Stimulated activated naive CD4-positive, alpha-beta T cell treated with Interleukin-2 at 50 U/mL for 16 hours (primary cell): ENCODE results near the gene SERPINB6.
"Not testable (repeated sequence)": the region's sequence is repeated elsewhere in the genome, so short reads cannot be mapped to it uniquely, and the experiment has no call there.

Experiments
- DNase-seq: peaks from one replicate; lab custom pipeline; 2025; lab: John Stamatoyannopoulos, UW

The SERPINB6 gene

GRCh38 chr6:2958776-2959175 is 12.6 kb downstream of the SERPINB6 start:
- no peak for DNase-seq

GRCh38 chr6:2958331-2958711 is 13.0 kb downstream of the SERPINB6 start:
- no peak for DNase-seq

GRCh38 chr6:2957696-2958330 is 13.6 kb downstream of the SERPINB6 start:
- DNase-seq, result no peak

DNA sequence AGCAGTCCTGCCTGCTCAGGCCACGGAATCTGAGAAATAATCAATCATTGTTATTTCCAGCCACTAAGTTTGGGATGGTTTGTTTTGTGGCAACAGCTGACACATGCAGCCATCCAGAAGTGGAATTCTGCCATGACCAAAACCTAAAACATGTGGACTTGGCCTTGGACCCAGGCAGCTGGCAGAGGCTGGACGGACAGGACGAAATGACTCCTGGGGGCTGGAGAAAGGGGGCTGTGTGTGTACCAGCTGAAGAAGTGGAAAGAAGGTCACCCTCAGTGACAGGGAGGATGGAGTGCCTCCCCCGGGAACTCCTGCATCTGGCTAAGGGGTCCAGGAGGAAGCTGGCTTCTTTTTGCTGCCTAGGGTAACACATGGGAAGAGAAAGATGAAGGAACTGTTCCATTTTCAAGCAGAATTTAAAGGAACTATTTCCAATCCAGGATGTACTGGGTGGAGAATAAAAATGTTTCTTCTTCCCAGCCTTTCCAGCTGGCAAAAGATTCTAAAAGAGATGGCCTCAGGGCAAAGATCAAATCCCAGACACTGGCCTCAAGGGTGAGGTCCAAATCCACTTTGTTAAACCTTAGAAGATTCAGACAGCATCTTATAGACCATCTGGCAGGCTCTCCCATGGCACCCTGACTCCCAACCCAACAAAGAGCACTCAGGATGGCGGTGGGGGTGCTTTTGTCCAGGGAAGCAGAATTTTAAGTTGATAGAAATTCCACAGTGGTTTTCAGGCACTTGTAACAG is 14.3 kb downstream of the SERPINB6 start:
- DNase-seq, result no peak

GRCh38 chr6:2953098-2953497 is 18.3 kb downstream of the SERPINB6 start:
- no peak for DNase-seq

DNA sequence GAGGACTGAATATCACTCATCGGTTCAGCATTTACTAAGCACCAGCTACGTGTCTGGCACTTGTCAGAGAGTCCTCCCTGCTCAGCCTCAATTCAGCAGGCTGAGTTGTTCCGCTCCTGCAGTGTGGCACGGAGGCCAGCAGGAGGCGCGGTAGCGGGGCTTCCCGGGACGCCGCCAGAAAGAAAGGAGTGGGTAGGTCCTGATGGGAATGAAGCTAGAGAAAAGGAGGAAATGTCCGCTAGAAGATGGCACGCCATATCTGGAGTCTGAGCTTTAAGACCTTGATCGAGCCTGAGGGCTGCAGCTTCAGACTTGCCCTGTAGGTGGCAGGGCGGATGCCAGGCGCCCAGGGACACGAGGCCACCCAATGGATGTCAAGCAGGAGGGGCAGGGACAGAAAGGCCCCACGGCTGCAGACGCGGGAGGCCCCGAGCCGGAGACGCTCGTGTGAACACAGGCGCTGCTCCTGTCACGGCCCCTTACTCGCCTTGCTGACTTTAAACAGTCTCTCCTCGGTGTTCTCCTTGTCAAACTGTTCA is 18.7 kb downstream of the SERPINB6 start:
- peak; percentile 53 for DNase-seq

DNA sequence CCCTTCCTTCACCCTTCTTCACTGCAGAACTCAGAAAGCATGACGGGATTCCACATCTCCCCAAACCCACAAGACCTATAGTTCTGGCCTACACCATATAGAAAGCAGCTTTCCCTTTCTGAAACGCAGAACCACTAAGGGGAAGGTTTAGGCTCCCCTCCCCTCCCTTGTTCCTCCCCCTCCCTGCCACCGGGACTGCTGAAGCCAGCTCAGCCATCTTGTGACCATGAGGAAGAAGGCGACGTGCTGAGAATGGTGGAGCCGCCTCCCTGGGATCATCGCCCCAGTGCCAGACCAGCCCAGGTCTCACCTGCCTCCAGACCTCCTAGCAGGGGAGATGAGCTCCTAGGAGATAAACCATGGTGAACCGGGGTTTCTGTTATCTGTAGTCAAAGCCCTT is 19.6 kb downstream of the SERPINB6 start:
- DNase-seq, result no peak

- DNase-seq, result no peak
Observed at GRCh38 chr6:2950713-2951112, 20.7 kb downstream of the SERPINB6 start.

GRCh38 chr6:2949536-2950083 is 21.8 kb downstream of the SERPINB6 start:
- no peak for DNase-seq

DNA sequence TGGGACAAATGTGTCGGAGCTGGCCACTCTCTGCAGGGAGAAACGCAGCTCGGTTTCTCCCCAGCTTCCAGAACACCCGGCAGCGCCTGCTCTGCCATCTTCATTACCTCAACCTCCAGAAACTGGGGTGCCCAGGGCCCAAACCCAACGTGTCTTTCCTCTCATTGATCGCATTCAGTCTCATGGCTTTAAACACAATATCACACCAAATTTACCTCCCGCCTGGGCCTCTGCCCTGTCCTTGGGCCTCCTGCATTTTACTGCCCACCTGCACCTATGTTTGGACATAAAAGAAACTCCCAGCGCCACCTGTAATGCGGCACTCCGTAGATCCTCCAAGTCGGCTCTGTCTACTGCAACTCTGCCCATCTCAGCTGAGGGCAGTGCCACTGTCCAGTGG is 22.2 kb downstream of the SERPINB6 start:
- no peak for DNase-seq

- no peak for DNase-seq
Observed at GRCh38 chr6:2948228-2949025, 22.9 kb downstream of the SERPINB6 start.

- no peak for DNase-seq
Observed at GRCh38 chr6:2947445-2947844, 23.9 kb downstream of the SERPINB6 start.

DNA sequence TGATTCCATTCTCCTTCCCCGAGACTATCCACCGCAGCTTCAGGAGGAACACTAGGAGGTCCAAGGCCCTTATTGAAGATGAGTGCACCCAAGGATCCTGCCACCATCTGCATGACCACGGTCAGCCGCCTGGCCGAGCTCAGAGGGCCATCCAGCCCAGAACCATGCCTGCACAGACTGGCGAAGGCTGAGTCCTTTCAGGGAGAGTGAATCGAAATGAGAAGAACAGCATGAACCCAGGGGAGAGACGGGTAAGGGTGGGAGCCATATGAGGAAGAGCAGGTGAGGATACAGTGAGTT is 26.3 kb downstream of the SERPINB6 start:
- DNase-seq, result no peak

GRCh38 chr6:2944405-2945152 is 26.8 kb downstream of the SERPINB6 start:
- no peak for DNase-seq

- DNase-seq, result no peak
Observed at GRCh38 chr6:2943564-2943955, 27.8 kb downstream of the SERPINB6 start.

DNA sequence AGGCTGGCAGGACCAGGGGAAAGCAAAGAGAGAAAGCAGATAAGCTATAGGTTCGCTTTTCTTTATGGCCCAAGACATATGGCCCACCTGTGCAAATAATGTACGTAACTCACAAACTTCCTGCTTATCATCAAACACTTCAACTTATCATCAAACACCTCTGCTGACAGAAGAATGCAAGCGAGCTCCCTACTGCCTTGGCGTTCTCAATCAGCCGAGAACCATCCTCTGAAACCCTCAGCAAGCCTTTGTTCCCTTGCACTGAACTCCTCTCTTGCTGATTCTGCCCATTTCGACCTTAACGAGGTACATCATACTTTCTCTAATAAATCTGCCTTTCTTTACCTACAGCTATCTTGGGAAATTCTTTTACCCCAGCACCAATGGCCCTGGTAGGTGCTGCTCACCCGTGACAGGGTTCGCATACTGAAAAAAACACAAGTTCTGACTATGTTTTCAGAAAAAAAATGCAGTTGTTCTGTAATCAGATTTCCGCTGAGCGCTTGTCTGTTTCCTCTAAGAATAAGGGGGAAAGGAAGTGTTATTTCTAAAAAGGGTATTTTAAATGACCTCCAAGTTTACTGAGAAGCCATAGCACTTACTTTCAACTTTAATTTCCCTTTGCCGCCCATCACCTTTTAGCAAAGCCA is 28.3 kb downstream of the SERPINB6 start:
- no peak for DNase-seq

DNA sequence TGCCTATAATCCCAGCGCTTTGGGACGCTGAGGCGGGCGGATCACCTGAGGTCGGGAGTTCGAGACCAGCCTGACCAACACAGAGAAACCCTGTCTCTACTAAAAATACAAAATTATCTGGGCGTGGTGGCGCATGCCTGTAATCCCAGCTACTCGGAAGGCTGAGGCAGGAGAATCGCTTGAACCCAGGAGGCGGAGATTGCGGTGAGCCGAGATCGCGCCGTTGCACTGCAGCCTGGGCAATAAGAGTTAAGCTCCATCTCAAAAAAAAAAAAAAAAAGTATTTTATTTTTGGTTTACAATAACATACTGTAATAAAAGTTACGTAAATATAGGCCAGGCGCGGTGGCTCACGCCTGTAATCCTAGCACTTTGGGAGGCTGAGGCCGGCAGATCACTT is 29.3 kb downstream of the SERPINB6 start:
- DNase-seq, result not testable (repeated sequence)

DNA sequence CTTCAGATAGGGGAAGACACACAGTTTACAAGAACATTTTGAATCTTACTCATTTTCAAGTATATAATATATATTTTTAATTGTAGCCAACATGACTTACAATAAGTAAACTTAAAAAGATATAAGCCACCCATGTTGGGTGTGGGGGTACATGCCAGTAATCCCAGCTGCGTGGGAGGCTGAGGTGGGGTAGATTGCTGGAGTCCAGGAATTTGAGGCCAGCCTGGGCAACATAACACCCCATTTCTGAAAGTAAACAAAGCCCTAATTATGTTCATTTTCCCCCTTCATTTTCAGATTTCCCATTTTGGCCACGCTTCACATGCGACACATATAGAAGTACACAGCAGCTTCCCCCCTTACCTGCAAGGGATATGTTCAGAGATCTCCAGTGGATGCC is 30.5 kb downstream of the SERPINB6 start:
- peak; percentile 25 for DNase-seq

- DNase-seq, result peak; percentile 85
Observed at GRCh38 chr6:2940010-2940850, 31.1 kb downstream of the SERPINB6 start.

GRCh38 chr6:2939315-2940009 is 31.9 kb downstream of the SERPINB6 start:
- DNase-seq, result no peak
